G401.6 (cell line): Measurements from ENCODE around the gene LGR5.

Source experiments
- FAIRE-seq: peaks from 2 replicates; lab custom pipeline; 2012; peaks lifted over from hg19 to GRCh38; lab: Jason Lieb, UNC

LGR5 gene

GRCh38 chr12:71438670-71439361 lies 782 bp upstream of the LGR5 start:
- no peak for FAIRE-seq

- no peak for FAIRE-seq
These were observed 311 bp upstream of the LGR5 start for GRCh38 chr12:71439362-71439612.

GRCh38 chr12:71440345-71440762 lies 756 bp downstream of the LGR5 start:
- no peak for FAIRE-seq

GRCh38 chr12:71440763-71441748 lies 1.5 kb downstream of the LGR5 start:
- FAIRE-seq = no peak

- no peak for FAIRE-seq
These were observed 2.4 kb downstream of the LGR5 start for GRCh38 chr12:71441836-71442566.

GRCh38 chr12:71442567-71442931 lies 3.0 kb downstream of the LGR5 start:
- FAIRE-seq = no peak

- FAIRE-seq = no peak
These were observed 5.5 kb downstream of the LGR5 start for GRCh38 chr12:71445071-71445470.

GRCh38 chr12:71447691-71448132 lies 8.1 kb downstream of the LGR5 start:
- FAIRE-seq = no peak

GRCh38 chr12:71448150-71448581 lies 8.6 kb downstream of the LGR5 start:
- FAIRE-seq = no peak

- no peak for FAIRE-seq
These were observed 9.9 kb downstream of the LGR5 start for GRCh38 chr12:71449373-71450070.

- no peak for FAIRE-seq
These were observed 12.4 kb downstream of the LGR5 start for GRCh38 chr12:71452006-71452405.

- FAIRE-seq = no peak
These were observed 15.6 kb downstream of the LGR5 start for GRCh38 chr12:71455028-71455737.

GRCh38 chr12:71456316-71456715 lies 16.7 kb downstream of the LGR5 start:
- no peak for FAIRE-seq

- FAIRE-seq = no peak
These were observed 17.4 kb downstream of the LGR5 start for GRCh38 chr12:71456990-71457389.

GRCh38 chr12:71460318-71460717 lies 20.7 kb downstream of the LGR5 start:
- no peak for FAIRE-seq

- FAIRE-seq = no peak
These were observed 21.4 kb downstream of the LGR5 start for GRCh38 chr12:71460850-71461609.

GRCh38 chr12:71461787-71462328 lies 22.3 kb downstream of the LGR5 start:
- FAIRE-seq = no peak

GRCh38 chr12:71465796-71466195 lies 26.2 kb downstream of the LGR5 start:
- FAIRE-seq = no peak

- no peak for FAIRE-seq
These were observed 29.7 kb downstream of the LGR5 start for GRCh38 chr12:71469258-71469750.

GRCh38 chr12:71472441-71472911 lies 32.9 kb downstream of the LGR5 start:
- FAIRE-seq = no peak
